RPMI8226 (cell line): ENCODE data around the gene MYO9B.
A peak's percentile ranks its signal among the peaks of the same experiment; 100 is the strongest.

Source experiments
- DNase-seq: peaks from one replicate; pipeline ENCODE4 v3.0.0-alpha.2; 2015

MYO9B gene

DNA sequence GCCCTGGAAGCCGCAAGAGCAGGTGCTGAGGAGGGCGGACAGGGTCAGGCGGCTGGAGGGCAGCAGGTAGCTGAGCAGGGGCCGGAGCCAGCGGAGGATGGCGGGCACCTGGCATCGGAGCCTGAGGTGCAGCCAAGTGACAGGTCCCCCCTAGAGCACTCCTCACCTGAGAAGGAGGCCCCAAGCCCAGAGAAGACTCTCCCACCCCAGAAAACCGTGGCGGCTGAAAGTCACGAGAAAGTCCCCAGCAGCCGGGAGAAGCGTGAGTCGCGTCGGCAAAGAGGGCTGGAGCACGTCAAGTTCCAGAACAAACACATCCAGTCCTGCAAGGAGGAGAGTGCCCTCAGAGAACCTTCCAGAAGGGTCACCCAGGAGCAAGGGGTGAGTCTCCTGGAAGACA is 119.0 kb downstream of the MYO9B start:
- DNase-seq: no peak

DNA sequence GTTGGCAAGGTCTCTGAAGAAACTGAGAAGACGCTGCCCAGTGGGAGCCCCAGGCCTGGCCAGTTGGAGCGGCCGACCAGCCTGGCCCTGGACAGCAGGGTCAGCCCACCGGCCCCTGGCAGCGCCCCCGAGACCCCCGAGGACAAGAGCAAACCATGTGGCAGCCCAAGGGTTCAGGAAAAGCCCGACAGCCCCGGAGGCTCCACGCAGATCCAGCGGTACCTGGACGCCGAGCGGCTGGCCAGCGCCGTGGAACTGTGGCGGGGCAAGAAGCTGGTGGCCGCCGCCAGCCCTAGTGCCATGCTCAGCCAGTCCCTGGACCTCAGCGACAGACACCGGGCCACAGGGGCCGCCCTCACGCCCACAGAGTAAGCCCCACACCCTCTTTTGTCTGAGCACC is 119.5 kb downstream of the MYO9B start:
- no peak for DNase-seq

- no peak for DNase-seq
Measured at GRCh38 chr19:17196610-17197009, 121.0 kb downstream of the MYO9B start.

GRCh38 chr19:17197666-17198065 is 122.1 kb downstream of the MYO9B start:
- DNase-seq: no peak

GRCh38 chr19:17200408-17201079 is 125.0 kb downstream of the MYO9B start:
- DNase-seq: no peak

DNA sequence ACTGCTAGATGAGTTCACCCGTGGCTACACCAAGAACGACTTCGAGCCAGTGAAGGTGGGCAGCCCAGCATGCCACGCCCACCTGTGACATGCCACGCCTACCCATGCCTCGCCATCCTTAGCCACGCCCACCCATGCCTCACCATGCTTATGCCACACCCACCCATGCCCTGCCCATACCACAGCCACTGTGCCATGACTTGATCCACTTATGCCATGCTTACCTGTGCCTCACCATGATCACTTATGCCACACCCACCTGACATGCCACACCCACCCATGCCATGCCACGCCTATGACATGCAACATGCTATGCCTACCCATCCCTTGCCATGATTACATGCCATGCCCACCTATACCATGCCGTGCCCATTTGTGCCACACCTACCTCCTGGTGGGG is 126.7 kb downstream of the MYO9B start:
- DNase-seq: no peak

DNA sequence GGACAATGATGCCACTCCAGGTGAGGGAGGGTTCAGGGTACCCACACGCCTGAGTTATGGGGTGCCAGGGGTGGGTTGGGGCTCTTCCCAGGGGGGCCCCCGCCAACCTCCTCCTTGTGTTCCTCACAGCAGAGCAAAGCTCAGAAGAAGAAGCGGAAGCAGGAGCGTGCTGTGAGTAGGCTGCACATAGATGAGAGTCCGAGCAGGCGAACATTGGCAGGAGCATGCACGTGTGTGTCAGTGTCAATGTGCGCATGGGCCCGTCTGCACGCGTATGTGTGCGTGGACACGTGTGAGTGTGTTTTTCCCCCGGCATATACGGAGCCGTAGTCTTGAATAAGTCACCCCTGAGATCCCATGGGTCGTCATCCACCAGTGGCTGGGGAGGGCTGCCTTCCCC is 127.1 kb downstream of the MYO9B start:
- DNase-seq: no peak

GRCh38 chr19:17205237-17206140 is 129.9 kb downstream of the MYO9B start:
- DNase-seq: peak; percentile 73

DNA sequence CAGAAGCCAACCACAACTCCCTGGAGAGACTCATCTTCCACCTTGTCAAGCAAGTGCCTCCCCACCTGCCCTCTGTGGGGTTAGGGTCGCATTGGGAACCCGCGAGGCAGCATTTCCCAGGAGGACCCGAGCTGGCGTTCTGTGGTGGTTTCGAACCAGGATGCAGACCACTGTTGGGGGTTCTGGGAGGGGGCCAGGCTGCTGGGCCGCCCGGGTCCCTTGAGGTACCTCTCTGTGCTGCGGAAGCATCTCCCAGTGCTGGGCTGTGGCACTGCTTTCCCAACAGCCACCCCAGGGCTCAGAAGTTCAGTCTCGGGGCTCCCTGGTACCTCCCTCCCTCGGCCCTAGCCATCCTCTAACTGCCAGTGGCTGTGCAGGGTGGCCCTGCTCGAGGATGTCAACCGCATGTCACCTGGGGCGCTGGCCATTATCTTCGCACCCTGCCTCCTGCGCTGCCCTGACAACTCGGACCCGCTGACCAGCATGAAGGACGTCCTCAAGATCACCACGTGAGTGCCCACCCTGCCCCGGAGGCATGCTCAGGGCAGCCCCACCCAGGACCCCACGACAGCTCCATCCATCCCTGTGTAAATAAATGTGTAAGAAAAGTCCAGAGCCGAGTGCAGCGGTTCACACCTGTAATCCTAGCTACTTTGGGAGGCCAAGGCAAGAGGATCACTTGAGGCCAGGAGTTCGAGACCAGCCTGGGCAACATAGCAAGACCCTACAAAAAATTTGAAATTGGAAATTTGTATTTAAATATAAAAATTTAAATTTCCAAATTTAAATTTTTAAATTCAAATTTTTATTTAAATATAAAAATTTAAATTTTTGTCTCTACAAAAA is 131.4 kb downstream of the MYO9B start:
- DNase-seq: no peak

DNA sequence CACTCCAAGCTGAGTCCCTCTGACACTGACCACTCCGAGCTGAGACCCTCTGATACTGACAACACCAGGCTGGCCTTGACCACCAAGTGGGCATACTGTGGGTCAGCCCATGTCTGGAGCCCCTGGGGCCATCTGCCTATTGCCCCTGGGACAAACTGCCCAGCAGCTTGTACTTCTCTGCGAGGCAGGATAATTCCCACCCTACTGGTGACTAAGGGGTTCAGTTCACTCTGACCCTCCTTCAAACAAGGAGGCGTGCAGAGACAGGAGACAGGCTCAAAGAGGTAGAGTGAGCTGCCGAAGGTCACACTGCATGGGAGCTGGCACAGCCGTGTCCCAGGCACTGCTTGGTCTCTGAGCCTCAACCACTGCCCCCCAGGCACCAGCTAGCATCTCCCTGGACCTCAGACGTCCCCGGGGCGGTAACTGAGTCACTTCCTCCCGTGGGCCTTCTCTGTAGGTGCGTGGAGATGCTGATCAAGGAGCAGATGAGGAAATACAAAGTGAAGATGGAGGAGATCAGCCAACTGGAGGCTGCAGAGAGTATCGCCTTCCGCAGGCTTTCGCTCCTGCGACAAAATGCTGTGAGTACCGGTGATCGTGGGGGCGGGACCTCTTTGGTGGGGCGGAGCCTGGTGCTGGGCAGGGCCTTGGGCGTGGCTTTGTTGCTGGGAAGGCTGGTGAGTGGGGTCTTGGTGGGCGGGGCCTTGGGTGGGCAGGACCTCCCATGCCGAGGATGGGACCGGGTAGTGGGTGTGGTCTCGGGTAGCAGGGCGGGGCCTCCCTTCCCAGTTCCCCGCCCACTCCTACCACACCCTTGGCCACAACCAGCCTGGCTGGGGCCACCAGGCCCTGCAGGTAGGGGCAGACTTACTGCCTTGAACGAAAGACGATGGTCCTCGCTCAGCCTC is 133.8 kb downstream of the MYO9B start:
- DNase-seq: no peak

DNA sequence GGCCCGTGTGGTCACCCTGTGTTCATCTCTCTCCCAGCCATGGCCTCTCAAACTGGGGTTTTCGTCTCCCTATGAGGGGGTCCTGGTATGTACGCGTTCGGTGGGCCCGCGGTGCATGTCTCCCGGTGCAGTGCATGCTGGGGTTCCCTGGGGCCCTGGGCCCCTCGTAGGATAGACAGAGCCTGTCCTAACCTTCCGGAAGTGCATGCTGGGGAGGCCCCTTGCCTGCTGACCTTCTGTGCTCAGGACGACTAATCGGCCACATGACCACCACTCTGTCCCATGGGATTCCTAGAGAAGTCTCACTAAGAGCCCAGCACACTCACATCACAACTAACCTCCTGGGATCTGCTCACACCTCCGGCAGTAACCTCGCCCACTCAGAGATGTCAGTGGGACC is 134.7 kb downstream of the MYO9B start:
- DNase-seq: no peak

DNA sequence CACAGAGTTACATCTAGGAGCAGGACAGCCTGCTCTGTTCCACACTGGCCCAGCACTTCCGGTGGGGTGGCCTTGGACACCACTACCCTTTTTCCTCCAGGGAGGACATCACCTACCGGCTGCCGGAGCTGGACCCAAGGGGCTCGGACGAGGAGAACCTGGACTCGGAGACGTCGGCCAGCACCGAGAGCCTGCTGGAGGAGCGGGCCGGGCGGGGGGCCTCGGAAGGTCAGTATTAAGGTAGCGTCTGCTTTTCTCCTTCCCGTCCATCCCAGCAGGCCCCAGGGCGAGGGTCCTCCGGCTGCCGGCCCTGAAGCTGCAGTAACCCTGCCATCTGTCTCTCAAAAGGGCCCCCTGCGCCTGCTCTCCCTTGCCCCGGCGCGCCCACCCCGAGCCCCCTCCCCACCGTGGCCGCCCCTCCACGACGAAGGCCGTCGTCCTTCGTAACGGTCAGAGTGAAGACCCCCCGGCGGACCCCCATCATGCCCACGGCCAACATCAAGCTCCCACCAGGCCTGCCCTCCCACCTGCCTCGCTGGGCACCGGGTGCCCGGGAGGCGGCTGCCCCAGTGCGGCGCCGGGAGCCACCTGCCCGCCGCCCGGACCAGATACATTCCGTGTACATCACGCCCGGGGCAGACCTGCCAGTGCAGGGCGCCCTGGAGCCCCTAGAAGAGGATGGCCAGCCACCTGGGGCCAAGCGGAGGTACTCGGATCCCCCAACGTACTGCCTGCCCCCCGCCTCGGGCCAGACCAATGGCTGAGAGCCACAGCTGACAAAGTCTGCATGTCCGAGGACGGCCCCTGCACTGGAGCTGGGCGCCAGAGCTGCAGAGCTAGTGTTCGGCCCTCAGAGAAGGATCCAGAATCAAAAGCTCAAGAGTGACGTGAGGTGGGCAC is 136.2 kb downstream of the MYO9B start:
- no peak for DNase-seq

- no peak for DNase-seq
Measured at GRCh38 chr19:17213334-17213733, 137.8 kb downstream of the MYO9B start.

DNA sequence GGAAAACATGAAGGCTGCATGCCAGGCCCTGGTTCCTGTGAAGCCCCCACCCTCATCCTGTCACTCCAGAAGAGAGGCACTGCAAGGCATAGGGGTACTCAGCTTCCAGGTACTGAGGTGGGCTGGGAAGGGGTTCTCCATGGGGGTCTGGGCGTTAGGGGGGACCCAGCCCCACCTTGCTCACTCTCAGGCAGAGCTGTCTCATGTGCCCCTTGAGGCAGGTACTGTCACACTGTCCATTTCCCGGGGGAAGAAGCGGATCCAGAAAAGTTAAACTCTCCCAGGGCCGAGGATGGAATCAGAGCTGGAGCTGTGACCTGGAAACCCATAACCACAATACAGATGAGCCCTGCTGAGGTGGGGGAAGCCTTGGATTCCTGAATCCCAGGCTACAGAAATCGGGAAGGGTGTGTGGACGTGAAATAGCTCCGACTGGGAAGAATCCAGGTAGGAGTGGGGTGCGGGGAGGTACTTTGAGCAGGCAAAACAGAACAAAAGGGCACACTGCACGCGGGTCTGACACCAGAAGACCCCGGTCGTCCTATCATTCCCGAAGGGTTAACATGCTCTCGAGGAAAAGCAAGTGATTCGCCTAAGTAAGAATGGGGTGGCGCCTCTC is 139.0 kb downstream of the MYO9B start:
- no peak for DNase-seq

DNA sequence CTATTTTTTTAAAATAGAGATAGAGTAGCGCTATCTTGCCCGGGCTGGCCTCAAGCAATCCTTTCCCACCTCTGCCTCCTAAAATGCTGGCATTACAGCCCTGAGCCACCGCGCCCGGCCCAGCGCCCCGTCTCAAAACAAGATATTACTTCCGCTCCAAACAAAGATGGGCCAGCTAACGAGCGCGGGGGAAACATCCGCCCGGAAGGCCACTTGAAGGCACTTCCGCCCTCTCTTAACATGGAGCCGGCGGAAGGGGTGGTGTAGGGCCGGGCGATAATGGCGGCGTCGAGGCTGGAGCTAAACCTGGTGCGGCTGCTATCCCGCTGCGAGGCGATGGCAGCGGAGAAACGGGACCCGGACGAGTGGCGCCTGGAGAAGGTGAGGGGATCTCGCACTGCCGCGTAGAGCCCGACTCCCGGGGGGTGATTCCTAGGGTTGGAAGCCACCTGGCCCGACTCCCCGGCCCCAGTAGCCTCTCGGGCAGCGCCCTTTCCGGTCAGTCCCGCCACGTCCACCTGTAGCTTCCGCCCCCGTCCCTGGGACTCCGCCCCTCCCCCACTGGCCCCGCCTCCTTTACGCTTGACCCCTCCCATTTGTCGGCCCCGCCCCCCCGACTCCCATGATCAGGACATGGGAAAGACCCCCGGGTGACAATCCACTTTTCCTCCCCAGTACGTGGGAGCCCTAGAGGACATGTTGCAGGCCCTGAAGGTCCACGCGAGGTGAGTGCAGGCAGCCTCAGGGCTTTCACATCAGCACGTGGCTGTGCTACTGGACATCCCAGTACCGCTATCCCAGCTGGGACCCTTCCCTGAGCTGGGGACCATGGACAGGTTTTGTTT is 139.8 kb downstream of the MYO9B start, which contains the start of gene USE1:
Gene USE1 (plus strand): TSS at position 231 of the 845 bp plus-strand sequence. CDS start 49 bp downstream, at position 280.
- peak; percentile 95 for DNase-seq

DNA sequence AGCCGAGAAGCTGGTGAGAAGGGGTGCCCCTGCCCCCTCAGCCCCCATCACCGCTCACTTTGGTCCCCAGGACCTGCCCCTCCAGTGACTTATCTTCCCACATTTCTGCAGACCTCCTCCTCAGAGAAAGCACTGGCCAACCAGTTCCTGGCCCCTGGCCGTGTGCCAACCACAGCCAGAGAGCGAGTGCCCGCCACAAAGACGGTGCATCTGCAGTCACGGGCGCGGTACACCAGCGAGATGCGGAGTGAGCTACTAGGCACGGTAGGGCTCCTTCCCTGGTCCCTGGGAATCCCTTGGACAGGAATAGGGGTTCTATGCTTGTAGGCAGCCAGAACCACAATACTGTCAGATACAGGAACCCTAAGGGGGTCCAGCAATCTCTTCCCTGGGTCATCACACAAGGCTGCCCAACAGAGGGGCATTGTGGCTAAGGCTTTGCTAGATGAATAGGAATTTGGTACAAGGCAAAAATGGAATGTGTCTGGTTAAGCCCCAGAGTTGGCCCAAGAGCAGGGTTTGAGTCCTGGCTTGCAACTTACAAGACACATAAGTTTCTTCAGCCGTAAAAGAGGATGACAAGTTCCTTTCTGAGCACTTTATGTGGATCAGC is 140.6 kb downstream of the MYO9B start:
- DNase-seq: no peak

- no peak for DNase-seq
Measured at GRCh38 chr19:17219286-17219685, 143.7 kb downstream of the MYO9B start.

DNA sequence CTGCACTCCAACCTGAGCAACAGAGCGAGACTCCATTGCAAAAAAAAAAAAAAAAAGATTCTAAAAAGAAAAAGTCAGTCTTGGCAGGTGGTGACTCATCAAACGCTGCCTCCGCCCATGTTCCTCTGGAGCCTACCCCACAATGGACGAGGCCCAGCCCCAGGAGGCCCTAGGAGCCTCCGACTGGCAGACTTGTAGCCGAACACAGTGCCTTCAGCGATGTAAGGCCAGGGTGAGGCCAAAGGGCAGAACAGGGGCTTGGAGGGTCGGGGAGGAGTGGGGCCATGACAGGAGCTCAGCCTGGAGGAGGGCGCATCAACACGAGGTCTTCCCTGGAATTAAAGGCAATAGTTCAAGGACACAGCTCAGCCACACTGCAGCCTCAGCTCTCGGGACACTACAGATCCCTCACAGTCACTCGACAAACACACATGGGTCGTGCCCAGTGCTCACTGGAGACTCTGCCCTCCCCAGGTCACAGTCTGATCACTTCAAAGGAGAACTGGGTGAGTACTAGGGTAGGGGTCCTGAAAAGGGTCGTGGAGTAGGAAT is 144.7 kb downstream of the MYO9B start:
- DNase-seq: no peak

DNA sequence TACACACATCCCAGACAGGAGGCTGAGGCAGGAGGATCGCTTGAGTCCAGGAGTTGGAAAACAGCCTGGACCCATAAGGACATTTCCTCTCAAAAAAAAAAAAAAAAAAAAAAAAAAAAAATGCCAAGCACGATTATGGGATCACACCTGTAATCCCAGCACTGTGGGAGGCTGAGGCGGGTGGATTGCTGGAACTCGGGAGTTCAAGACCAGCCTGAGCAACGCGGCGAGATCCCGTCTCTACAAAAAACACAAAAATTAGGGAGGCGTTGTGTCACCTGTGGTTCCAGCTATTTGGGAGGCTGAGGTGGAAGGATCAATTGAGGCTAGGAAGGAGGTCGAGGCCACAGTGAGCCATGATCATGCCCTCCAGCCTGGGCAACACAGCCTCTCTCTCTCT is 149.5 kb downstream of the MYO9B start:
- no peak for DNase-seq
